MM.1S (cell line): ENCODE data around the gene AMY1B.
"Not testable (repeated sequence)": the region's sequence is repeated elsewhere in the genome, so short reads cannot be mapped to it uniquely, and the experiment has no call there.

Experiments used
- DNase-seq: peaks from one replicate; pipeline ENCODE4 v3.0.0-alpha.2; 2015
- H2AFZ ChIP-seq: fragments of 300-600 bp; sonication (generic); 2 replicates; pipeline ENCODE4 v1.6.0; 2016; ENCODE audit warnings: antibody characterized with exemption, low read length
- H3F3A ChIP-seq: fragments of 300-600 bp; sonication (generic); 2 replicates; pipeline ENCODE4 v1.6.1; 2016; ENCODE audit warnings: mild to moderate bottlenecking, antibody characterized with exemption, low read length, moderate library complexity, mixed read lengths; ENCODE audit not compliant: insufficient read depth
- H3K27ac ChIP-seq: fragments of 300-600 bp; sonication (generic); 2 replicates; pipeline ENCODE4 v1.5.1; 2016; ENCODE audit warnings: mild to moderate bottlenecking, low read length
- H3K27me3 ChIP-seq: fragments of 300-600 bp; sonication (generic); replicated peaks from 2 replicates; pipeline ENCODE4 v1.6.0; 2016; ENCODE audit warnings: low read length; ENCODE audit not compliant: insufficient read depth
- H3K36me3 ChIP-seq: fragments of 300-600 bp; sonication (generic); replicated peaks from 2 replicates; pipeline ENCODE4 v1.6.1; 2016; ENCODE audit warnings: mild to moderate bottlenecking, low read length, mixed read lengths; ENCODE audit not compliant: insufficient read depth
- H3K4me1 ChIP-seq: fragments of 300-600 bp; sonication (generic); 2 replicates; pipeline ENCODE4 v1.6.1; 2016; ENCODE audit warnings: low read length, mixed read lengths
- H3K4me2 ChIP-seq: fragments of 300-600 bp; sonication (generic); 2 replicates; pipeline ENCODE4 v1.6.0; 2016; ENCODE audit warnings: low read depth, low read length
- H3K4me3 ChIP-seq: fragments of 300-600 bp; sonication (generic); 2 replicates; pipeline ENCODE4 v1.5.1; 2016; ENCODE audit warnings: low read length, mixed read lengths
- H3K79me2 ChIP-seq: fragments of 300-600 bp; sonication (generic); 2 replicates; pipeline ENCODE4 v1.6.1; 2016; ENCODE audit warnings: mixed run types, low read length, mixed read lengths
- H3K9ac ChIP-seq: fragments of 300-600 bp; sonication (generic); 2 replicates; pipeline ENCODE4 v1.6.1; 2016; ENCODE audit warnings: low read length, mixed read lengths
- H3K9me2 ChIP-seq: fragments of 300-600 bp; sonication (generic); replicated peaks from 2 replicates; pipeline ENCODE4 v1.6.1; 2016; ENCODE audit warnings: mild to moderate bottlenecking, low read length, mixed read lengths; ENCODE audit not compliant: insufficient read depth
- H3K9me3 ChIP-seq: fragments of 300-600 bp; sonication (generic); replicated peaks from 2 replicates; pipeline ENCODE4 v1.6.1; 2016; ENCODE audit warnings: mild to moderate bottlenecking, low read length, mixed read lengths; ENCODE audit not compliant: insufficient read depth
- H4K20me1 ChIP-seq: fragments of 300-600 bp; sonication (generic); 2 replicates; pipeline ENCODE4 v1.6.1; 2016; ENCODE audit warnings: mild to moderate bottlenecking, low read length, moderate library complexity, mixed read lengths; ENCODE audit not compliant: insufficient read depth

AMY1B gene

DNA sequence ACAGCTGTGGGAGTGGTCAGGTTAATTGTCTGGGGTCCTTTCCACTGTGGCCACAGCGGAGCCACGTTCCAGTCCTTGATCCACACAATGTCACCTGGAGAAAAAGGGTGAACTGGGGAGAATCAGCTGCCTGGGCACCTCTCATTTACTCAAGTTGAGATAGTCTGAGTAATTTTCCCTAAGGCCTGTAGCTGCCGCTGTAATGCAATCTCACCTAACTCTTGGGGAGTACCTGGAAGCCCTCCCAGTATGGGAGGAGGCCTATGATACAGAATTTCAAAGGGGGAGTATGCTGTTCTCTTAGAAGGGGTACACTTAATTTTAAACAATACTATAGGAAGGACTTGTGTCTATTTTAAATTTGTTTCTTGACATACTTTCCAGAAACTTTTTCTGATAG, 45.7 kb downstream of the AMY1B start:
- H4K20me1 ChIP-seq, H3K79me2 ChIP-seq, H3K9ac ChIP-seq, H3K4me3 ChIP-seq, H2AFZ ChIP-seq, H3K4me2 ChIP-seq, H3K9me2 ChIP-seq, DNase-seq, H3K4me1 ChIP-seq, H3K9me3 ChIP-seq, H3K27me3 ChIP-seq, H3K36me3 ChIP-seq, H3F3A ChIP-seq, H3K27ac ChIP-seq: not testable (repeated sequence)

DNA sequence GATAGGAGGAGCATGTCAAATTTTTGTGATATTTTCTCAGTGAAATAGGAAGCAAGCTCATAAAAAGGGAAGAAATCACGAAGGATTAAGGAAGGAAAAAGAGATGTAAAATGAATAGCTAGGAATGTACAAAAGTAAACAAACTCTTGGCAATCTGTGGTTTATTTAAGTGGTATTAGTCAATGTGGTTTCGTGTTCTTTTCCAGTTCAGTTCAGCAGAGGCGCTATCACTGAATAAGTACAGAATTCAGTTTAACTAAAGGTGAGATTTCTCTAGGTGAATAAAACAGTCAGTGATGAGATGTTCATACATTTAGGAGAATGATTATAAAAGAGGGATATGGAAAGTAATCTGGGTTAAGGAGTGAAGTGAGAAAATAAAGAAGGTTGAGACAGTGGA, 52.1 kb downstream of the AMY1B start:
- not testable (repeated sequence) for H4K20me1 ChIP-seq, H3K36me3 ChIP-seq, H3K9me3 ChIP-seq, H3K4me3 ChIP-seq, H3K9me2 ChIP-seq, H3K27ac ChIP-seq, H2AFZ ChIP-seq, H3K27me3 ChIP-seq, H3K9ac ChIP-seq, H3K79me2 ChIP-seq, H3F3A ChIP-seq, H3K4me1 ChIP-seq, H3K4me2 ChIP-seq, DNase-seq

DNA sequence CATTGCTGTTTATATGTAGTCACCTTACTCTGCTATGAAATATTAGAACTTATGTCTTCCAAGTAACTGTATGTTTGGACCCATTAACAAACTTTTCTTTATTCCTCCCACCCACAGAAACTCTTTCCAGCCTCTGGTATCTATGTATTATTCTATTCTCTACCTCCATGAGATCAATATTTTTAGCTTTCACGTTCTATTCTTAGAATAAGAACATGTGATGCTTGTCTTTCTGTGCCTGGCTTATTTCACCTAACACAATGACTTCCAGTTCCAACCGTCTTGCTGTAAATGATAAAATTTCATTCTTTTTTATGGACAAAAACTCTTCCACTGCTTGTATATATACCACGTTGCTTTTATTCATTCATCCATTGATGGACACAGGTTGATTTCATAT, 54.8 kb downstream of the AMY1B start:
- H3K4me3 ChIP-seq, H4K20me1 ChIP-seq, DNase-seq, H3F3A ChIP-seq, H3K79me2 ChIP-seq, H3K4me2 ChIP-seq, H3K9ac ChIP-seq, H3K27ac ChIP-seq, H3K9me2 ChIP-seq, H3K4me1 ChIP-seq, H3K9me3 ChIP-seq, H3K36me3 ChIP-seq, H3K27me3 ChIP-seq, H2AFZ ChIP-seq: not testable (repeated sequence)
